NCI-H1105 treated with DMSO at 0.1 percent for 48 hours (cell line): ENCODE data around the gene KIAA1328.

Experiments used
- DNase-seq: peaks from one replicate; lab custom pipeline; 2025; lab: John Stamatoyannopoulos, UW

The KIAA1328 gene

DNA sequence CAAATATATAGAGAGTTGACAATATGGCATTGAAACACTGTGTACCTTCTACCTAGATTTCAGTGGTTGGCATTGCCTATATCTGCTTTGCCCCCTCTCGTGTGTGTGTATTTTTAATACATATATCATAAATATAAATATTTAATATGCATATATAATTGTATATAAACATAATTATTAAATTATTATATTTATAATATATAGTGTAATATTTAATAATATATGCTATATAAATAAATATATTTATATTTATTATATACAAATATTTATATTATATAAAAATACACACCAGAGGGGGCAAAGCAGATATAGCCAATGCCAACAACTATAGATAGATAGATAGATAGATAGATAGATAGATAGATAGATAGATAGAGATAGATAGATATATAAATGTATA lies 124.1 kb downstream of the KIAA1328 start:
- DNase-seq, result no peak

DNA sequence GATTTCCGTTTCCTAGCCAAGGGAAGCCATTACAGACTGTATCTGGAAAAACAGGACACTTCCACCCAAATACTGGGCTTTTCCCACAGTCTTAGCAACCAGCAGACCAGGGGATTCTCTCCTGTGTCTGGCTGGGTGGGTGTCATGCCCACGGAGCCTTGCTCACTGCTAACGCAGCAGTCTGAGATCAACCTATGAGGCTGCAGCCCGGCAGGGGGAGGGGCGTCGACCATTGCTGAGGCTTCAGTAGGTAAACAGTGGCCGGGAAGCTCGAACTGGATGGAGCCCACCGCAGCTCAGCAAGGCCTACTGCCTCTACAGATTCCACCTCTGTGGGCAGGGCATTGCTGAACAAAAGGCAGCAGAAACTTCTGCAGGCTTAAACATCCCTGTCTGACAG lies 131.1 kb downstream of the KIAA1328 start:
- DNase-seq, result no peak

DNA sequence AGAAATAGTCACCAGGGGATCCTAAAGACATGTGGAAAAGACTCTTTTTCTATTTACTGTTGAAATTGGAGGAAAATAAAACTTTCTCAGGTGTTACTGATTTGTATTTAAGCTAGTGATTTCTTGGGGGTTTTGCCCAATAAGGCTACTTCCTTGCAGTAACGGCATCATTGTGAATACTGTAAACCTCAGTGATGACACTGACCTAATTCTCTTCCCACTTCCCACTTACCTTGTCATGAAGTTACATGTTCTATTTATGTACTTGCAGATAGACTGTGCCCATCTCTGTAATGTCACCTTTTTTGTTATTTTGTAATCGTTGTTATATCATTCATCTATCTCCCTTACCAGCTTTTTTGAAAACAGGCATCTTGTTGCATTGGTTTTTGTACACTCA lies 134.5 kb downstream of the KIAA1328 start:
- no peak for DNase-seq

DNA sequence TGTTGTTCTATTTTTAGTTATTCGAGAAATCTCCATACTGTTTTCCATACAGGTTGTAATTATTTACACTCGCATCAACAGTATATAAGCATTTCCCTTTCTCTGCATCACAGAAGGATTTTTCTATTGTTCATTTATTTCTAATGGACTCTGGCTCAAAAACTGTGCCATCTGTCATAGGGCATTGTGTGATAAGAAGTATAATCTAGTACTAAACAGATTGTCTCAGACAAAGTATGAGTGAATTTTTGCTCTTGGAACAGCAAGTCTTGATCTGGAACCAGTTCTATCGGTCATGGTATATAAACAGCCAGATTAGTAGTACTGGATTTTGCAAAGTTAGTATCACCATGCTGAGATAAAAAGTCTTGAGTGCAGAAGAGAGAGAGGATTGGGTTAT lies 145.8 kb downstream of the KIAA1328 start:
- DNase-seq, result no peak

DNA sequence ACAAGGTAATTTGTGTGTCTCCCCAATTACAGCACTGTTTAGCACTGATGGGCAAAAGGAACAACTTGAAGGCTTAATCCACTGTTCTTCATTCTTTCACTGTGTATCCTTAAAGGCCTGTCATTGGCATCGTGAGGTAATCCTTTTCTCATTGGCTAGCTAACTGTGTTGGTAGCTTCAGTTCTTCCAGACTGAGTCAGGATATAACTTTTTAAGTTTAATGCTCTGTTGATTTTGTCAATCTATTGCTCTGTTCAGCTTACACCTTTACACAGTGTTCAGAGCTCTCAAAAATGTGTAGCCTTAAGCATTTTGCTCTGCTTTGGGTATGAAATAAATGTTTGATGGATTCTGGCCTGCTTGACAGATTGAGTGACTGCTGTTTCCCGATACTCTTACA lies 148.2 kb downstream of the KIAA1328 start:
- no peak for DNase-seq

DNA sequence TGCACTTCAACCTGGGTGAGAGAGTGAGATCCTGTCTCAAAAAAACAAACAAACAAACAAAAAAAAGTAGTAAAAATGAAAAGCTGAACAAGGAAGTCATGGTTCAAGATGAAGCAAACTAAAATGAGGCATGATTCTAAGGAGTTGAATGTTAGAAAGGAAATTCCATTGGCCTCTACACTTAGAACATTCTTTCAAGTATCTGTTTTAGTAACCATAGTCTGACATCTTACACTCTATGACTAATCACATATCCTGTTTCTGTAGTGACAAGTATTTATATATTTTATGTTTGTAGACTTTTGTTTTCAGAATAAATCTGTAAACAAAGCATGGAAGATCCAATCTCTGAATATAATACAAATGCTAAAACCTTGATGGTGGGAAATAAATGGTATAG lies 164.1 kb downstream of the KIAA1328 start:
- DNase-seq, result no peak

DNA sequence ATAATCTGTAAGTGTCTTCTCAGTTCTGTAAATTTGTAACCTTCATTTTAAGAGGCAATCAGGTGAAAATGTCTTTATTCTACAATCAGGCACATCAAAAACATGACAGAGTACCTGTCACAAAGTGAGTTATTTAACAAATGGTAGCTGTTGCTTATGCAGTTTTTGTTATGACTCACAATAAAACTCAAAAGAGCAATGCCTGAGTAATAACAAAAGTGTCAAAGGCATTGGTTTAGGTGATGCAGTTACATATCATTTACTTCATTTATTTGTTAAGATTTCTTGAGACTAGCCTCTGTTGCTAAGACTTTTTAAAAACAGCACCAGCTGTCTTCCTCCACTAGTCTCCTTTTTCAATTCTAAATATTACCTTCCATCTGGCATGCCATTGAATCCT lies 177.8 kb downstream of the KIAA1328 start:
- DNase-seq, result no peak

DNA sequence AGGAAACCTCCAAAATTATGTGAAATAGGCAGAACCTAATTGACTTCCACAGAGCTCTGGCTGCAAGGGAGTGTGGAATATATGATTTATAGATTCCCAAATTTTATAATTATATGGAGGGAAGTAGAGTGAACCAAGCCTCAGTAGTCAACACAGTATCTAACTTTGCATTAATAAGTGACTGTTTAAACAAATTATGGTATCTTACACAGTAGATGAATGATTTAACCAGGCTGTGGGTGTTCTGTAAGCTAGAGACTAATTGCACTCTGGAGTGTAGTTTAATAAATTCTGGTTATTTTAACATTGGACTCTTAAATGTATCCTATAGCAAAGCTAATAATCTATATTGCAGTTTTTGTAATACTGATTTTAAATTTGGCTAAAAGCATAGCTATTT lies 183.5 kb downstream of the KIAA1328 start:
- no peak for DNase-seq

DNA sequence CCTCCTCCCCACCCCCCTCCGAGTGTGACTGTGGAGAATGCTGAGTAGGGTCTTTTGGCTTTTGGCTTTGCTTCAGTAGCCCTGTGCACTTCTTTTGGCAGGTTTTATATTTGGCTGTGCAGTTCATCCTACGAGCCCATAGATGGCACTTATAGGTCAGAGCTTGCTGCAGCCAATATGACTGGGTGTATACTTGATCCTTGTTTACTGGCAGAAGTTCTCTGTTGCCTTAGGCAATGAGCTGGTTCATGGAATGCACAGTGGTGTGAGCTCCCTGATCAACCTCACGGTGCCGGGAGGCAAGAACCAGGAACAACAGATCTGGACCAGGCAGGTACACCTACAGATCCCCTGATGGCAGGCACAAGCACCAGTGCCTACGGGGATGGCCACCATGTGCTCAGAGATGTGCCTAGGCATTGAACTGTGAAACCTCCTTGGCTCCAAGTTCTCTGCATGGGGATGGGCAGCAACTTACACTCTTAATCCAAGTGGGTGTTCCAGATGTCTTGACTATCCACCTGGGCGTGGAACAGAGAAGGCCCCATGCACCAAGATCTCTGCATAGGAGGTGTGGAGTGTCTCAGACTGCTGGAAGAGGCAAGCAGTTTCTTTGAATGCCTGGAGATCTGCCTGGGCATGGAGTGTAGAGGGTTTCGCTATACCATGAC lies 190.4 kb downstream of the KIAA1328 start:
- DNase-seq, result peak; percentile 17

DNA sequence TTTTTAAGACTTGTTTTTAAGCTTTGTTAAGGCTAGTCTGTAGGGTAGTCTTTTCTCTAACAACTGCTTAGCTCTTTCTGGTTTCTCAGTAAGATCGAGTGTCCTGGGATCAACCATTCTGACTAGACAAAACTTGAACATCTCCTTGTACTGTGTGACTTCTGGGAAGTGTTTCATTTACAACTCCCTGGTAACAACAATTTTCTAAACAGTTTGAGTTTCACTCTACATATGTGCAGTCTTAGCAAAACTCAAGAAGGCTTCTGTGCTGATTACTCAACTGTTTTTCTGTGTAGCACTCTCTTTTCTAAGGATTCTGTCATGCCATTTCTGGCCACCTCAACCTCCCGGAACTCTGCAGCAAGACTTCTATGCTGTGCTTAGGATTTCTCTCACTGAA lies 204.5 kb downstream of the KIAA1328 start:
- no peak for DNase-seq

DNA sequence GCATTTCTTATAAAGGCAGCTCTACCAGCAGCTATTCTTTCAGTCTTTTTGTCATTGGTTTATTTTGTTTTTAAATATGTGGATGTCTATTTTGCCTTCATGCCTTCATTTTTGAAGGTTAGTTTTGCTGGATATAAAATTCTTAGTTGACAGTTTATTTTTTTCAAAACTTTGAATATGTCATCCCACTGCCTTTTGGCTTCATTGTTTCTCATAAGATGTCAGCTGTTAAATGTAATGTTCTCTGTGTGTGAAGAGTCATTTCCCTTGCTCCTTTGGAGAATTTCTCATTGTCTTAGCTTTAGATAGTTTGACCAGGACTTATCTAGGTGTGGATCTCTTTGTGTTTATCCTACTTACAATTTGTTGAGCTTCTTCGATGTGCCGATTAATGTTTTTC lies 213.5 kb downstream of the KIAA1328 start:
- no peak for DNase-seq

DNA sequence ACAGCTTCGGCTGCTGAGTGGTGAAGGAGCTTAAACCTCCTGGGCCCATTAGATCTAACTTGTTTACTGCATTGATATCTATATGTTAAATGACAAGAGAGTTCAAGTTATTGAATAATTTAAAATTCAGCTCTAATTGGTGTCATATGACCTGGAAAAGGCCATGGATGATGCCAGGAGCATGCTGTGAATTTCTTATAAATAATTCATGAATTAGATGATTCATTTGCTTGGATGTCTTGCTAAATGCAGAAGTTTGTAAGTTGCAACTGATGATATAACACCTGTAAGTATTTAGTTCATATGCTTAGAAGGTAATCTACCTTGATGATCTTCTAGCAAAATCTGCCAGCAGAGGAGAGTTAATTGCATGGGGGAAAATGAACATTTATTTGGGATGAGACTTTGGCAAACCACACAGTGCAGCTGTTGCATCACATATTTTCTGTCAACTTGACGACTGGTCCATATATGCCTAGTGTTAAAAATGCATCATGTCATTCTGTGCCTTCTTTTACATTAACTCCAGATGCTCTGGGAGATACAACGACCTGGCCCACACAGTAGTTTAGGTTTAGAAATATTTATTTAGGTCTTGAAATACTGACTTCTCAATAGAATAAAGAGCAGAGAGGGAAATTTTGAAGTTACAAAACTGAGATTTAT lies 226.3 kb downstream of the KIAA1328 start:
- DNase-seq, result no peak

DNA sequence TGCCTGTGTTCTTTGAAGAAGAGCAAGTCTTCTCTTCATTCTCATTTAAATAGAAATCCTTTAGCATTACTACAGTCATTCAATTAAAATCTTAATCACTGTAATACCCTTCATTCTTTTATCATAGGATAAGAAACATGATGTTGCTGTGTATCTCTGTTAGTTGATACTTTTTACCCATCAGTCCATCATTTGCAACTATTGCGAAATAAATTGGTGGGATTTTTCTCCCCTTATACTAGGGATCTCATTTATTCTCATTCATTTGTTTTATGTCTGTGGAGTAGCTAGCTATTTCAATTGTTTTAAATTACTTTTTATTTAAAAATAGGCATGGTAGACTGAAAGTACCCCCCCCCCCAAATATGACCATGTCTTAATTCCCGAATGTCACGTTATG lies 235.3 kb downstream of the KIAA1328 start:
- DNase-seq, result no peak

DNA sequence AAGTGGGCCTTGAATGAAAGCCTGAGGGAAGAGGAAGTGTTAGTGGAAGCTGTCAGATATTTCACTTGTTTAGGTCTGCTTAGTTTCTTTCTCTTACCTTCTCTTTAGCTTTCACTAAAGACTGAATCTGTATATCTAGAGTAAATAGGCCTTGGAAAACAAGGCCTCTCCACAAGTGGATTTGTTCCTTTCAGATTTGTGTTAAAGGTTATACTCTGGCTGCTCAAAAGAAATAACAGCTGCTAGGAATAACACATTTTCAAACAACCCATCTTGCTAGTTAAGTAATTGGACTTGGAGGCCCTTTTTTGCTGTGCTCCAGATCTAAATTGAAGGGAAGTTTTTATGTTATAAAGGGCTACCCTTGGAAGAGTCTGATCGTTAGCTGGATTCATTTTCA lies 236.3 kb downstream of the KIAA1328 start:
- DNase-seq, result no peak

DNA sequence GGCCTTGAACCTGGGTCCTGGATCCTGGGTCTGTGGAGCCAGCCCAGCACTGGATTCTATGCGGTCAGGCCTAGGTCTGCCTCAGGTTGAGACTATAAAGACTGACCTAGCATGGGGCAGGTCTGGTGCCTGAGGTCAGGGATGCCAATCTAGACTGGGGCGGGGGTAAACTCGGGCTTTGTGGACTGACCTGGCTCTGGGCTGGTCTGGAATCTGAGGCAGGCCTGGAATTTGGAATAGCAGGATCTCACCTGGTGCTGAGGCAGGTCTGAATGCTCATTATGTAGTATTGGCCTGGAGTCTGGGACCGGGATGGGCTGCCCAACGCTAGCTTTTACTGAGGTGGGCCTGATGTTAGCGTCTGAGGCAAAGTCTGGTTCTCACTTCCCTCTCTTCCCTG lies 256.0 kb downstream of the KIAA1328 start:
- DNase-seq, result no peak

DNA sequence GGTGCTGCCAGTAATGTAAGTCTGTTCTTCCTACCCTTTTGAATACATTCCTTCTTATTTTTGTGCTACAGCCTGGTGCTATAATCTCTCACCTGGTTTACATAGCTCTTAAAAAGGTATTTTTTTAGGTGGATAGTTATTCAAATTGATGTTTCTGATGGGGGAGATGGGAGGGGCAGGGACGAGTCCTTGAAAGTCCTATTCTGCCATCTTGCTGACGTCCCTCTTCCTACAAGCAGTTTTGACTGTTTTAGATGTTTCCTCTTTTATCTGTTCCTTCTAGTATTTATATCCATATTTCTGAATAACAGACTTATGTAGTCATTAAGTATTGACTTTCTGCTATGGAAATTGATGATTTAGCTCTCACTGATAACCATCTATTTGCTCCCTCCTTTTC lies 256.4 kb downstream of the KIAA1328 start:
- DNase-seq, result no peak

DNA sequence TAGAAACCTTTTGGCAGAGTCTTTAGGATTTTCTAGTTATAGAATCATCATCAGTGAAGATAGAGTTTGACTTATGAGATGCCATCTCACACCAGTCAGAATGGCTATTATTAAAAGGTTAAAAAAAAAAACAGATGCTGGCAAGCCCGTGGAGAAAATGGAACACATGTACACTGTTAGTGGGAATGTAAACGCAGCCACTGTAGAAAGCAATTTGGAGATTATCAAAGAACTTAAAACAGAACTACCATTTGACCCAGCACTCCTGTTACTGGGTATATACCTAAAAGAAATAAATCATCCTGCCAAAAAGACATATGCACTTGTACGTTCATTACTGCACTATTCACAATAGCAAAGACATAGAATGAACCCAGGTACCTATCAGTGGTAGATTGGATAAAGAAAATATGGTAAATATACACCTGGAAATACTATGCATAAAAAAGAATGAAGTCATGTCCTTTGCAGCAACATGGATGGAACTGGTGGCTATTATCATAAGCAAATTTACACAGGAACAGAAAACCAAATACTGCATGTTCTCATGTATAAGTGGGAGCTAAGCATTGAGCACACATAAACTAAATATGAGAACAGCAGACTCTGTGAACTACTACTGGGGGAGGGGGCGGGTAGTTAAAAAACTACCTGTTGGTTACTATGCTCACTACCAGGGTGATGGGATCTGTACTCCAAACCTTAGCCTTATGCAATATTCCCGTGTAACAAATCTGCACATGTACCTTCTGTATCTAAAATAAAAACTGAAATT lies 279.0 kb downstream of the KIAA1328 start:
- DNase-seq, result no peak

DNA sequence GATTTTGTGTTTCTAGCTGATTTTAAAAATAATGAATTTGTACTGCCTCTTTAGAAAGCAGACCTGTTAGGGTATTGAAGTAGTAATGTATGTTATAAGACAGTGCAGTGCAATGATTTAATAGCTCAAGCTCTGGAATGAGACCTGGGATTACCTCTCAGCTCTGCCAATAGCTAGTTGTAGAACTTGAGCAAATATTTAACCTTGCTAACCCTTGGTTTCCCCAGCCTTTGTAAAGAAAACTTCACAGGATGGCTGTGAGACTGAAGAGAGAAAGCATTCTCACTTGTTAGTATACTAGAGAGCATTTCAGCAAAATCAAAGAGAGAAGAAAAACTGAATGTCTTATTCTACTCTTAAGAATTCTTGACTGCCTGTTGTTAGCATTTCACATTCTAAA lies 293.9 kb downstream of the KIAA1328 start:
- DNase-seq, result no peak

DNA sequence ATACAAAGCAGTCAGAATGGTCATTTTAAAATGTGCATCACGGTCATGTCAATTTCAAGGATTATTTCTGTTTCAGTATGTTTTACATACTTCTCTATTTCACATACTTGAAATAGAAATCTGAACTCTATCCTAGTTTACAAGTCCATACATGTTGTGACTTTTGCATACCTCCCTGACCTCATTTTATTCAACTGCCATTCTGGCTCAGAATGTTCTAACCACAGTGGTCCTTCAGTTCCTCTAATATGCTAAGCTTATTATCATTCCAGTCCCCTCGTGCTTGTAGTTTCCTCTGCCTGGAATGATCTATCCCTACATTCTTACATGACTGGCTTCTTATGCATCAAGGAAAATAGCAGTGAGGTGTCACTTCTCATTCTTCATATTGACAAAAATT lies 295.6 kb downstream of the KIAA1328 start:
- DNase-seq, result no peak

DNA sequence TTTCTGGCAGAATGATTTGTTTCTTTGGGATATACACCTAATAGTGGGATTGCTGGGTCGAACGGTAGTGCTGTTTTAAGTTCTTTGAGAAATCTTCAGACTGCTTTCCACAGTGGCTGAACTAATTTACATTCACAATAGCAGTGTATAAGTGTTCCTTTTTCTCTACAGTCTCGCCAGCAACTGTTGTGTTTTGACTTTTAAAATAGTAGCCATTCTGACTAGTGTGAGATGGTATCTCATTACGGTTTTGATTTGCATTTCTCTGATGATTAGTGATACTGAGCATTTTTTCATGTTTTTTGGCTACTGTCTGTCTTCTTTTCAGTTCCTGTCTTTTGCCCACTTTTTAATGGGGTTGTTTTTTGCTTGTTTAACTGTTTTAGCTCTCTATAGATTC lies 306.2 kb downstream of the KIAA1328 start:
- no peak for DNase-seq

DNA sequence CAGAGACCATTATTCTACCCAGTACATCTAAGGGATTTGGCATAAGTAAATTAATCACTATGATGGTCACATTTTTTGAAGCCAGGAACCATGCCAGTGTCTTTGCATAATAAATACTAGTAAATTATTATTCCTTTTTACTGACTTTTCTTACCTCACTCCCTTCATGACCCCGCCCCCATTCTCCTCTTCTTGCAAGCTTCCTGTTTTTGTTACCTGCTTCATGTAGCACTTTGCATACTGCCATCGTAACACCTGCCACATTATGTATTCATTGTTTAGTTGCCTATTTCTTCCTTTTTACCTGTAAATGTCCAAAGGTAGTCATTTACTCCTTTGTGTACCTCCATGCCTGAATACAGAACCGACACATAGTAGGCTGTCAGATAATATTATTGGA lies 309.5 kb downstream of the KIAA1328 start:
- DNase-seq, result no peak

DNA sequence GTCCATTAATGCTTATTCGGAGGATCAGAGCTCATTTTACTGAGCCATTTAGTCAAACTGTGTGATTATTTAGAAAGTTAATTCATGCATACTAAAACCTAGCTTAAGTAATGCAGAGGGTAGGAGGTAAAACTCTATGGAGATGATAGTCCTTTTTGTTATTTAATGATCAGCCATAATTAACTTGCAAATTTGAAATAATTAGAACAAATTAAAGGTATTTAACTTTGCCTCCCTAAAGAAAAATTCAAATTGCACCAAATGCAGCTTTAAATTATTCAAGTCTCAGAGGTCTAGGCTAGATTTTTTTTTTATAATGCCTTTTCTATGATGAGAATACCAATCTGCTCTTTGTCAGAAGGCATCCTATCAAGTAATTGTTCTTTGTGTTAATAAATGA lies 310.9 kb downstream of the KIAA1328 start:
- no peak for DNase-seq

DNA sequence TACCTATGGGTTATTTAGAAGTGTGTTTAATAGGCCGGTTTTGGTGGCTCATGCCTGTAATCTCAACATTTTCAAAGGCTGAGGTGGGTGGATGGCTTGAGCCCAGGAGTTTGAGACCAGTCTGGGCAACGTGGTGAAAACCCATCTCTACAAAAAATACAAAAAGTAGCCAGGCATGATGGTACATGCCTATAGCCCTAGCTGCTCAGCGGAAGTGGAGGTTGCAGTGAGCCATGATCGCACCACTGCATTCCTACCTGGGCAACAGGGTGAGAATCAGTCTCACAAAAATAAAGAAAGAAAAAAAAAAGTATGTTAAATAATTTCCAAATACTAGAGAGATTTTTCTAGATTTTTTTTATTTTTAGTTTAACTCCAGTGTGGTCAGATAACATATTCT lies 316.0 kb downstream of the KIAA1328 start:
- no peak for DNase-seq
